ENCODE results near the gene MAPK8.
"Not testable (repeated sequence)": the region's sequence is repeated elsewhere in the genome, so short reads cannot be mapped to it uniquely, and the experiment has no call there.

MAPK8 gene

DNA sequence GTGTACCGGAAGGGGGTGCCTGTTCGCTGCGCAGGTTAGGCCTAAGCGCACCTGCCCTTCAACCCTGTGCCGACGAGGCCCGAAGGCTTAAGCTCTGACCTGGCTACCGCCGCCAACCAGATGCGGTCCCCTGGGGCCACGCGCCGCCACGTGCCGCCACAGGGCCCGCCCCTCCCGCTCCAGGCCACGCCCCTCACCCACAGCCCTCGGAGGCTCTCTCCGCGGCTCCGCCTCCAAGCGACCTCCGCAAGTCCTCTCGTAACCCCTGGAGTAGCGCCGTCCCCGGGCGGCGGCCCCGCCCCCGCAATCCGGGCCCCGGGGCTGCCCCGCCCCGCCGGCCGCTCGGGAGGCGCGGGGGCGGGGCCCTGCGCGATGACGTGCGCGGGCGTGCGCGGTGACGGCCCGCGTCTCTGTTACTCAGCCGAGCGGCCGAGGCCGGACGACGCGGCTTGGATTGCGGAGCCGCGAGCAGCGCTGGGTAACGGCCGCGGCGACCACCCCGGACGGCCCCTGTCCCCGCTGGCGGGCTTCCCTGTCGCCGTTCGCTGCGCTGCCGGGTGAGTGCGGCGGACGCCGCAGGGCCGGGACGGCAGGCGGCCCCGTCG is at the start of gene MAPK8:
MAPK8 (plus strand) TSS at position 413 of the 605 bp plus-strand sequence. CDS start 94,984 bp downstream, outside the sequence.
- DNase-seq: peak; percentile 27

DNA sequence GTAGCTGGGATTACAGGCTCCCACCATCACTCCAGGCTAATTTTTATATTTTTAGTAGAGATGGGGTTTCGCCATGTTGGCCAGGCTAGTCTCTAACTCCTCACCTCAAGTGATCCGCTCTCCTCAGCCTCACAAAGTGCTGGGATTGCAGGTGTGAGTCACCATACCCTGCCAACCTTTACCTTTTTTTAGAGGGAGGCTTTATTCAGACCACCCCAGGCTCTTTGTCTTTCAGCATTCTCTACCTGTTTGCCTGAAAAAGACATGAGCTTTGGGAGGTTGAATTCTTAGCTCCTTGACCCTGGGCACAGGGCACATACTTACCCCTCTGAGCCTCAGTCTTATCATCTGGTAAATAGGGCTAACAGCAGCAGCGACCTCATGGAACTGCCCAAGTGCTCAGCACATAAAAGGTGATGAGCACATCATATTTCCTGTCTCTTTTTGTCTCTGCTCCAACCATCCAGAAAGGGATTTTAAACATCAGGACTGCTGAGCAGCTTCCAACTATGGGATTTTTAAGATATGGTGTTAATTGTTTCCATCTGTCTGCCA is 49.0 kb upstream of the MAPK8 start:
- DNase-seq: no peak

DNA sequence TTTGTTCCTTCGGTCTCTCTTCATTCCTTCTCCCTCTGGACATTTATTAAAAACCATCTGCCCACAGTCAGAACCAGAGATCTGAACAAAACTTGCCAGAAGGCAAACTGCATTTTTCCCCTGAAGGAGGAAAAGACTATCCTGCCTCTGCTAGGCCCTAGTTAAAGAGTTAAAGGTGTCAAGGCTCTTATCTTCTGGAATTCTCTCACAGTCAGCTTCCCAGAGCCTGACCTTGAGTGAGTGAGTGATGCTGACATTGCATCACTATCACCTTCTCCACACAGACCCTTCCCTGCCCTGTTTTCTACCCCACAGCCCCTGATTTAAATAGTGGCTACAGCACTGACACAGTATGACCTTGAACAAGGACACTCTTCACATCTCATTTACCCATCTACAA is 48.4 kb upstream of the MAPK8 start:
- no peak for DNase-seq

DNA sequence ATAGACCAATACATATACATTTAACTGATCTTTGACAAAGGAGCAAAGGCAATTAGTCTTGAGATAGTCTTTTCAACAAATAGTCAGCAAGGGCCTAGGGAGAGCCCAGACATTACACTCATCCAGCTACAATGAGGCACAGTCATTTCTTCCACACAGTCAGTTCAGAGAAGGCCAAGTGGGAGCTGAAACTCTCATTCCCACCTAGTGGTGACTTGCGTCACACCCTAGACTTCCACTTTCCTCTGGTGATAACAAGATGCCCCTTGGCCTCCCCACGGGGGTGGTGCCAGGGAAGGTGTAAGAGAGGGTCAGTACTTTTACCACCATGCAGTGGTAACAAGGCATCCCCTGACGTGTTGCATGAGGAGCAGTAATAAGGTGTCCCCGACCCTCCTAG is 39.9 kb upstream of the MAPK8 start:
- no peak for DNase-seq

DNA sequence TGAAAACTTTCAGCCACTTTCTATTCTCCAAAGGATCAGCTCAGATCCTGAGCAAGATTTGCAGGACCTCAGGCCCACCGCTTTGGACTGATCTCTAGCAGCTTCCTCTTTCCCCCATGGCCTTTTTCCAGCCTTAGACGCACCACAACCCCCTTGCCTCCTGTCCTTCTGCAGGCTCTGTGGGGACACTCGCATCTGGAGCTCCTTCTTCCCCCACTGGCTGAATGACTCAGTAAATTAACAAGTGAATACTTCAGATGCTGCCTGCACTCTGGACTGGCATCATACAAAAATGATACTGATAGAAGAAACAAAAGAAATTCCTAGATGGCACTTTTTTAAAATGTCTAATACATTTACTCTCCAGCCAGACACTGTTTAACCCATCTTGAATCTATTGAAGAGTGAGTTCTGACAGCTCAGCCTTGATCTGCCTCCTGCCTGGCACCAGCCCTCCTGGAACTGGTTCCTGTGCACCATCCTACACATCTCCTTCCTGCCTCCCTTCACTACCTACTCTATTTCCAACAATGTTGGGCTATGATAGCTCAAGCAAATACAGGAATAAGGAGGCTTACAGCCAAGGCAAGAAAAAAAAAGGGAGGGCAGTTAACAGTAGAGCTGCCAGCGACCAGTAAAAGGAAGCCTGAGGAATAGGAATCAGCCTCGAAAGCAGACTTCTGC is 35.3 kb upstream of the MAPK8 start:
- no peak for DNase-seq

DNA sequence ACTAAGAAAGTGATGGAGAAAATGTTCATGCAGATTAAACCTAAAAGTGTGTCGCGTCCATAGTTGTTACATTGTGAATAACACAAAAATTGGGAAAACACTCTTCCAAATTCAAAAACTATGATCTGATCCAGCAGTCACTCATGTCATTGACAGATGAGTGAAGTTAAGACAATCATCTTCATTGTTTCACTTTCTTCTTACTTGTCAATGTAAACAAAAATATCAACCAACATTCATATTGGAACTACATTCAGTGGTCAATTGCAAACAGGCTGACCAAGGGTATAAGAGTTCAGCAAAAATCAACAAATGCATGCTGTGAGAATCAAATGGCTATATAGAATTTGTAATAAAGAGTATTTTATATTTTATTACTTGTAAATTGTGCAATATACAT is 33.8 kb upstream of the MAPK8 start:
- DNase-seq: no peak

DNA sequence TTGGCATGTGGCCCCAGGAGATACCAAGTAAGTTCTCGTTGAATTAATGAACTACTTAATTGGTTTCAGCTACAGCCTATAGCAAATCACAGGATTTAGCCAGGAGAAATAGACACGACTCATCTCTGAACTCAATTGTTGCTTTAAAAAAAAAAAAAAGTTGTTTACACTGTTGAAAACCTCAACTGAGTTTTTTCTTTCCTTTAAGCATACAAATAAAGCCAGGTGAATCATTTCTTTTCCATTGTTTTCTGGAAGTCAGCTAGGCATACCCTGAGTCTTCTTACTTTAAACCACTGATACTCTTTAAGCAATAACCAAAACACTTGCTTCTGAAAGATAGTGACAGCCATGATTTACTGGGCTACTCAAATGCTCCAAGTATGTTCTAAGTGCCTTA is 32.7 kb upstream of the MAPK8 start:
- DNase-seq: no peak

DNA sequence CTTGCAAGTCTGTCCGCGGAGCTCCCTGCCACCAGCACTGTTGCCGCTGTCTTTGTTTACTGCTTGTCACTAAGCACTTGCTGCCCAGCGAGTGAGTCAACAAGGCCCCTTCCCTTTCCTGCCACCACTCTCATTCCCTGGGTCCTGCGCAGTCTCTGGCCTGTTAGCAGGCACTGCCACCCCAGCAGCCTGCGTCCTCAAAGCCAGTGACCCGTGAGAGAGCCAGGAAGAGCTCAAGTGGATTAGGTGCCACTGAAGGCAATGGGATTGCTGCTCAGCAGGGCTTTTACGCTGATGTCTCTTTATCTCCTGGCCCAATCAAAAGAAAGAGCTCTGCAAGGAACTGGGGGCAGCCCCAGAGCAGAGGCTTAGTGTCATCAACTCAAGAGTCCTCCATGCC is 31.8 kb upstream of the MAPK8 start, which contains the start of gene FRMPD2:
FRMPD2 (minus strand) TSS at position 61 of the 400 bp plus-strand sequence. CDS start 129 bp downstream, outside the sequence.
- DNase-seq: no peak

DNA sequence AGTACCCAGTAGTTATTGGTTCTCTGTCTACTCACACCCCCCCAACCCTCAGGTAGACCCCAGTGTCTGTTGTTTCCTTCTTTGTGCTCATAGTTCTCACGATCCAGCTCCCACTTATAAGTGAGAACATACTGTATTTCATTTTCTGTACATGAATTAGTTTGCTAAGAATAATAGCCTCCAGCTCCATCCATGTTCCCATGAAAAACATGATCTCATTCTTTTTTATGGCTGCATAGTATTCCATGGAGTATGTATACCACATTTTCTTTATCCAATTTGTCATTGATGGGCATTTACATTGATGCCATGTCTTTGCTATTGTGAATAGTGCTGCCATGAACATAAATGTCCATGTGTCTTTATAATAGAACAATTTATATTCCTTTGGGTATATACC is 29.4 kb upstream of the MAPK8 start:
- no peak for DNase-seq

DNA sequence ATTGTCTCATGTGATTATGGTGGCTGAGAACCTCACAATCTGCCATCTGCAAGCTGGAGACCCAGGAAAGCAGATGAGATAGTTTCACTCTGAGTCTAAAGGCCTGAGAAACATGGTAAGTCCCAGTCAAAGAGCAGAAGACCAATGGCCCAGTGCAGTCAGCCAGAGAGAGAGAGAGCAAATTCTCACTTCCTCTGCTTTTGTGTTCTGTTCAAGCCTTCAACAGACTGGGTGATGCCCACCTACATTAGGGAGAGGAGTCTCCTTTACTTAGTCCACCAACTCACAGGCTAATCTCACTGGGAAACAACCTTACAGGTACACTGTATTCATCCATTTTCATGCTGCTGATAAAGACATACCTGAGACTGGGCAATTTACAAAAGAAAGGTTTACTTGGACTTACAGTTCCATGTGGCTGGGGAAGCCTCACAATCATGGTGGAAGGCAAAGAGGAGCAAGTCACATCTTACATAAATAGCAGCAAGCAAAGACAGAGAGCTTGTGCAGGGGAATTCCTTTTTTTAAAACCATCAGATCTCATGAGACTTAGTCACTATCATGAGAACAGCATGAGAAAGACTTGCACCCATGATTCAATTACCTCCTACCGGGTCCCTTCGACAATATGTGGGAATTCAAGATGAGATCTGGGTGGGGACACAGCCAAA is 27.3 kb upstream of the MAPK8 start:
- DNase-seq: no peak

DNA sequence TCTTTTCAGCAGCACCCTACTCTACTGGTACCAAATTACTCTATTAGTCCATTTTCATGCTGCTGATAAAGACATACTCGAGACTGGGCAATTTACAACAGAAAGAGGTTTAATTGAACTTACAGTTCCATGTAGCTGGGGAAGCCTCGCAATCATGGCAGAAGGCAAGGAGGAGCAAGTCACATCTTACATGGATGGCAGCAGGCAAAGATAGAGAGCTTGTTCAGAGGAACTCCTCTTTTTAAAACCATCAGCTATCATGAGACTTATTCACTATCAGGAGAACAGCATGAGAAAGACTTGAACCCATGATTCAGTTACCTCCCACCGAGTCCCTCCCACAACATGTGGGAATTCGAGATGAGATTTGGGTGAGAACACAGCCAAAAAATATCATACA is 24.8 kb upstream of the MAPK8 start:
- DNase-seq: not testable (repeated sequence)

DNA sequence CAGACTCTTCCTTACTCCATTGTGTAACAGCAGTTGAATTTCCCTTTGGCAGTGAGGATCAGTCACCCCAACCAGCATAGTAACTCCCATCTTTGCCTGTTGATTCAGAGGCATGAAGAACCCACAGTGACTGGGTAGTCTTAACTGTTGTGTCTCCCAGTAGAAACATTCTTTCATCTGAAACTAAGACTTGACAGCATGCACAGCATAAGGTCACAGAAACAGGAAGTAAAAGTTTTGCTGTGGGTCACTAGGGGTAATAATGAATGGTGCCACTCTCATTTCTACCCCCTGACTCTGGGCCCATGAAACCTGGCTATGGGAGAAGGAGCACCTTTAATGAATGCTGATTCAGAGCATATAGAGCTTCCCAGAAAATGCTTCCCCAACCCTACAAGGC is 23.6 kb upstream of the MAPK8 start:
- DNase-seq: no peak

DNA sequence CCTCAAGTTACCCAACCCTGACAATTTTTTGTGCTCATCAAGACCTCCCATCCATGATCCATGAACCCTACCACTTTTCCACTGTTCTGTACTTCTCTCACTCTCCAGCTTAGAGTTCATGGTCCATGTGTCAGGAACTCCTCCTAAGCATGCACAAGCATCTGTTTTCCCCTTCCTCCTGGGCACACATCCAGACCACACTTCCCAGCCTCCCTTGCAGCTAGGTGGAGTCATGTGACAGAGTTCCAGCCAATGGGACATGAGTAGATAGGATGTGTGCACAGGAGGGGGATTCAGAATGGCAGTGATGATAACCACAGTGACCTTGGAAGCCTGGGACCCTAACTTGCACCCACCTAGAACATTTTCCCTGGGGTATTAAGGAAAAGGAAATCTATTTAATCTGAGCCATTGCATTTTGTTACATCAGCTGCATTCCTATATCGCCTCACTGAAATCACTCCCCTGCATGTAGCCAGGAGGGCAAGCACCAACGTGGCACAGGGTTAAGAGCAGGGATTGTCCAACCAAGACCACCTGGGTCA is 22.4 kb upstream of the MAPK8 start:
- DNase-seq: no peak

DNA sequence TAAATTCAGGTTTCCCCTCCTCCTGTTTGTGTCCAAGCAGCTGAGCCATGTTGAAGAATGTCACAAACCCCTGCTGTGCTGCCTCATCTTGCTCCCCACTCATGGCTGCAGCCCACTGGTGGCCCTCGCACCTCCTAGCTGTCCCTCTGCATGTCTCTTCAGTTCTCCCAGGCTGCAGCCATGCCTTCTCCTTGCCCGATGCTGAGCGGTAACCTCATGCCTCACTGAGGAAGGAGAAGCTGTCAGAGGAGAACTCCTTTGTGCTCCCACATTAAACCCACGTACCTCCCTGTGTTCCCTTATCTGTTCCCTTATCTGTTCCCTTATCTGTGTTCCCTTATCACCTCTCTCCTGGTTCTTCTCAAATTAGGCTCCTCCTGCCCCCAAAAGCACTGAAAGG is 21.7 kb upstream of the MAPK8 start:
- no peak for DNase-seq

DNA sequence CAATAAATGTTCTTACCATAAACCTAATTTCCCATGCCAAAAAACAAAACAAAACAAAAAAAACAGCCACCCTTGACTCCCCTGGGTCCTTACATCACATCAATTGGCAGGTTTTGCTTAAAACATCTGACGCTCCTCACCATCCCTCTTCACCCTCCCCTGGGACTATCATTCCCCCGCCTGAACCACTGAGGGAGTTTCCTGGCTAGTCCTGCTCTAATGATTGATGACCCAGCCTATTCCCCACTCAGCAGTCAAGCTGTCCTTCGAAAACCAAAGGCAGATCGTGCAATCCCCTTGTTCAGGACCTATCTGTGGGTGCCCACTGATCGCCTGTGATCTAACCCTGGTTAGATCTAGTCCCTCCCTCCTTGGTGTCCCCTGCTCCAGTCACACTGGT is 20.8 kb upstream of the MAPK8 start:
- no peak for DNase-seq

DNA sequence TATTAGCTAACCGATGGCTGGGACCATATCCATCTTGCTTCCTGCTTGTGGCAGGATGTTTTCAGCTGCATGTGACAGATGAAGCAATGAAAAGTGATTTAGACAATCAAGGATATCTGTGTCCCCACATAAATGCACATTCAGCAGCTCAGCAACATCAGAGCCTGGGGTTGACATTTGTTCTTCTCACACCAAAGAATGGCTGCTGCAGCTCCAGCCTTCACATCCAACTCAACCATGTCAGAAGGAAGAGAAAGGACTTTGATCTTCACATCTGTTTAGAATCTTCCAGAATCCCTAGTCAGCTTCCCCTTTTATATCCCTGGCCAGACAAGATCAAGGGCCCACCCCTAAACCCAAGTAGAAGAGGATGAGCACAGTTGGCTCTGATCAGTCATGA is 20.1 kb upstream of the MAPK8 start:
- DNase-seq: no peak

DNA sequence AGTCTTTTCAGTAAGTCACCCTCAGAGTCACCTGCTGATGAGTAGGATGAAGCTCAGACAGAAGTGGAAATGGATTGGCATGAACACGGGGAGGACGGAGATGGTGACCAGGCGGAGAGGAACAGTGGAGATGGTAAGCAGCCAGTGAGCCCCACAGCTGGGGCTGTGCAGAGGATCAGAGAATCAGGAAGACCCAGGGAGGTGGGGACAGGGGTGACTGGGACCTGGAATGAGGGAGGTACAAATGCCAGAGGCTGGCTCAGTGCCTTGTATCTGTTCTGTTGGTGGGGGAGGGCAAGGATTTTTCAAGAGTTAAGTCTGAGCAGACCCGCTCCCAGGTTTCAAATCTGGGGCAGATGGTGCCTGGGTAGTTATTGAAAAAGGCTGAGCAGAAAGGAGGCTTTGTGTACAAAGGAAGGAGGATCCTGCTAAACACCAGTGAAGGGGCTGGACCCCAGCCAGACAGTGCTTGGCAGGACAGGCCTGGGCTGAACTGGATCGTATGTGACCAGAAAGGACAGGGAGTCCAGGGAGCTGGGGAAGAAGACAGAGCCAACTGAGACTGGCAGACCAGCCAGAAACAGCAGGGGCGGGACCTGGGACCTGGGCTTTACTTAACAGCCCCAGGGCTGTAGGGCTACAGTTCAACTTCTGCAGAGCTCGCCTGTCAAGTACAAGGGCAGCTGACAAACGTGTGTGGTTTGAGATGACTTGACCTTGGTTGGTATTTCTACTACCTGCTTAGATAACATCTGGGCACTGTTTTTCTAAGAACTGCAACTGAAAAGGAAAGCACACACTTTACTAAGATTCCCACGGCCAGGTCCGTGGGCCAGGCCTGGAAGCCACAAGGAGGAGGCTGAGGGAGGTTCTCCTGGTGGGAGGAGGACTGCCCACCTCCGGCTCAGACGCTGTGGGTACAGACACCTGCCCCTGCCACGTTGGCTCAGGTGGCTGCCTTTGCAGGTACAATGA is 18.8 kb upstream of the MAPK8 start:
- DNase-seq: no peak

DNA sequence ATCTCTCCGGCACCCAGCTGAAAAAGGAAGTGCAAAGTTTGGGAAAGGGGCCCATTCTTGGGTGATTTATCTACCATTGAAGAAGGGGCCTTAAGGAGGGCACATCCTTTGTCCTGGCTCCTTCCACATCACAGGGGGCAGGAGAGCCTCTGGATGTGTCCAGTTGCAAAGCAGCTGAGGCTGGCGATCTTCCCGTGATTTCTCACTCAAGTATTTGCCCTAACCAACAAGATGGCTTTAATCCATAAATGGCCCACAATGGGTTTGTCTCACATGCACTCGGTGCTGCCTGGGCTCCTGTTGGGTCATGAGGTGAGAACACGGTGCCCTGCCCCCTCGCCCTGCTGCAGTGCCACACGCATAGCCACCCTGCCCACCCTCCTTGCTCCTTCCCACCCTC is 17.8 kb upstream of the MAPK8 start:
- no peak for DNase-seq

DNA sequence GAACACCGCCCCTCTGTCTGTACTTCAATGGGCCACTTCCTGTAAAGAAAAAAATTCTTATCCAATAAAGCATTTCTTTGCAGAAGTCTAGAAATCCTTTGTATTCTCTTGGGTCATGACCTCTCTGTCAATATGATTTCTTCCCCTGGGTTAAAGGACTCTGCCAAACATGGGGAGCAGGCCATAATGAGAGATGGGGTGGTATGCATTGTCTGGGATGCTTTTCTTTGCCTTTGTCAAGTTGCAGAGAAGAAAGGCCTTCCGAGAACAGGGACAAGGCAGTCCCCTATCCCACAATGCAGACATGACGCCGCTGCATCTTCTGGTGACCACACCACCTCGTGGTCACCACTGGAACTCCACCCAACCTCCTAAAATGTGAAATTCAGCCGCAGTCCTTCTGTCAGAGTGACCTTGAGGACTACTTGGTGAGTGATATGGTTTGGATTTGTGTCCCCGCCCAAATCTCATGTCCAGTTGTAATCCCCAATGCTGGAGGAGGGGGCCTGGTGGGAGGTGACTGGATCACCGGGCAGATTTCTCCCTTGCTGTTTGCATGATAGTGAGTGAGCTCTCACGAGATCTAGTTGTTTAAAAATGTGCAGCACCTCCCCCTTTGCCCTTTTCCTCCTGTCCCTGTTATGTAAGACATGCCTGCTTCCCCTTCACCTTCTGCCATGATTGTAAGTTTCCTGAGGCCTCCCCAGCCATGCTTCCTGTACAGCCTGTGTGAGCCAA is 16.8 kb upstream of the MAPK8 start:
- DNase-seq: no peak

DNA sequence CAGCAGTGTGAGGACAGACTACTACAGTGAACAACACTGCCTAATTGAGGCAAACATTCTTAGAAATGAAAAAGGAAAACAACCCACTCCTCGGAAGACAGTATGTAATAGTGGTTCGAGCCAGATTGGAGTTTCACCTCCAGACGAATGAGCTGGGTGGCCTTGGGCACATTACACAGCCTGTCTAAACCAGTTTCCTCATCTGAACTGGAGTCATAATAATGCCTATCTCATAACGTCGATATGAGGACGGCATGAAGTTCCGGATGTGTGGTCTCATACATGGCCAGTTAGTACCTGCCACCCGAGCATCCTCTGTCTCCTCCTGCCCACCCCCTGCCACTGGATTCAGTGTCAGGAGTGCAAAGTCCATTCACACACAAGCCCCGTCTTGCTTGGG is 16.2 kb upstream of the MAPK8 start:
- no peak for DNase-seq

DNA sequence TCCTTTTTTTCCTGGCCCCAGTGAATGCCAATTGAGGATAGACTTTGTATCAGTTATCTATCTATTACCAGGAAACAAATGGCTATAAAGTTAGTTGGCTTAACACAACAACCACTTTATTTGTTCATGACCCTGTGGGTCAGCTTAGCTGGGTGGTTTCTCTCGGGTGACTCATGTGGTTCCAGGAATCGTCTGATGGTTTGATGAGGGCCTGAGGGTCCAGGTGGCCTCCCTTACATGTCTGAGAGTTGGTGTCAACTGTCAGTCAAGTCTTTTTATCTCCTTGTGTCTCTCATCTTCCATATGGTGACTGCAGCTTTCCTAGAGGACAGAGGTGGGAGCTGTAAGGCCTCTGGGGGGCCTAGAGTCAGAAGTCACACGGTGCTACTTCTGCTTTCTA is 15.3 kb upstream of the MAPK8 start:
- DNase-seq: no peak

DNA sequence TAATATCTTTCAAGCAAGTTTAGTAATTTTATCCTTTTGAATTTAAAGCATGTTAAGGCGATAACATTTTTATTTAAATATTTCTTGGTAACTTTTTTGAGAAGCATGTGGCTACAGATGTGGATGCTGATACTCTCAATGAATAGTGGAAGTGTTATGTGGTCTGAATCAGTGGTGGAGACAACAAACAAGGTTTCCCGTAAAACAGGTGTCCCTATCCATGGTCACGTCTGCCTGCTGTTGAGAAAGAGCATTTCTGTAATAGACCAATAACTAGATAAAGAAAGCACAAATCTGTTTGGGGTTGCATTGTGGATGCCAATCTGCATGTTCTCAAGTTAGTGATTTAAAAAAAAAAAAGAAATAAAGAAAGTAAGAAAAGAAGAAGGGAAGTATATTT is 13.9 kb upstream of the MAPK8 start:
- no peak for DNase-seq

Measured in SHP77 treated with DMSO at 0.1 percent for 48 hours (cell line).